HepG2 (cell line): ENCODE data around the gene UGT1A3. TPM values are rescaled to one million over a fixed set of nuclear protein-coding genes. Genes with fewer than 3 reads are reported as not detected.

Source experiments
- ATAC-seq: fragments of 200-7000 bp; cut with Tn5 transposase; 3 replicates; pipeline ENCODE4 v1.9.1; 2020; ENCODE audit warnings: mild to moderate bottlenecking, moderate library complexity
- BruUV-seq: library from RNA; stranded (reverse); fragments of 400-500 nt; replicated peaks from 2 replicates; lab custom pipeline; 2021; lab: Mats Ljungman, UMichigan
- CTCF ChIA-PET: fragments of 300-600 bp; formaldehyde crosslinking; extraction: SDS; loops from one replicate; lab custom pipeline; 2021; ENCODE audit warnings: low total read pairs, inconsistent platforms, low intra/inter-chr PET ratio; lab: Yijun Ruan, JAX
- POLR2A ChIA-PET: fragments of 350-600 bp; sonication (Branson Sonifier 250); formaldehyde crosslinking; loops from one replicate; lab custom pipeline; 2020; ENCODE audit warnings: antibody characterized with exemption, inconsistent platforms; lab: Yijun Ruan, JAX
- DNase-seq: peaks from one replicate; pipeline ENCODE4 v3.0.0-alpha.2; 2015; ENCODE audit warnings: low spot score
- FAIRE-seq: peaks from 3 replicates; lab custom pipeline; 2011; peaks lifted over from hg19 to GRCh38; lab: Jason Lieb, UNC
- H2AFZ ChIP-seq: one replicate; pipeline ENCODE4 v1.6.1; 2011; ENCODE audit warnings: low read length, inconsistent platforms
- H3K27ac ChIP-seq: fragments of 300-600 bp; 3 replicates; pipeline ENCODE4 v1.8.0; 2011; ENCODE audit warnings: mixed run types, mild to moderate bottlenecking, mixed read lengths, low read length, inconsistent platforms; ENCODE audit not compliant: insufficient read depth; ENCODE audit errors: extremely low read length
- H3K27me3 ChIP-seq, 2 experiments: fragments of 200-600 bp in 1 of 2; 2 replicates in 1 of 2; 3 replicates in 1 of 2; pipeline versions ENCODE4 v1.6.0 to v1.8.0; 2011; ENCODE audit warnings: low read length in 2 of 2, mild to moderate bottlenecking in 2 of 2, moderate library complexity in 2 of 2, inconsistent platforms in 1 of 2; ENCODE audit not compliant: insufficient read depth in 2 of 2, control insufficient read depth in 1 of 2
- H3K36me3 ChIP-seq, 2 experiments: fragments of 200-600 bp in 1 of 2; replicated peaks in 1 of 2; 2 replicates in 1 of 2; 3 replicates in 1 of 2; pipeline versions ENCODE4 v1.5.1 to v1.8.0; 2011; ENCODE audit warnings: low read length in 2 of 2, inconsistent platforms in 1 of 2; ENCODE audit not compliant: insufficient read depth in 2 of 2, control insufficient read depth in 1 of 2
- H3K4me1 ChIP-seq: 2 replicates; pipeline ENCODE4 v1.5.1; 2012; ENCODE audit warnings: low read length, inconsistent platforms; ENCODE audit not compliant: insufficient read depth
- H3K4me2 ChIP-seq: 2 replicates; pipeline ENCODE4 v1.6.0; 2011; ENCODE audit warnings: low read depth, low read length, inconsistent platforms
- H3K4me3 ChIP-seq, 3 experiments: fragments of 200-600 bp in 1 of 3; sonication (generic), shearing (Covaris generic) in 1 of 3; replicated peaks in 1 of 3; 2 replicates each; pipeline ENCODE4 v1.5.1; 2011 to 2016; ENCODE audit warnings: low read length in 3 of 3, inconsistent platforms in 2 of 3, low read depth in 2 of 3, mild to moderate bottlenecking in 2 of 3, control low read depth in 1 of 3, mixed read lengths in 1 of 3; ENCODE audit not compliant: insufficient read depth in 1 of 3
- H3K79me2 ChIP-seq: one replicate; pipeline ENCODE4 v1.6.1; 2011; ENCODE audit warnings: low read length, inconsistent platforms; ENCODE audit not compliant: insufficient read depth
- H3K9ac ChIP-seq: 2 replicates; pipeline ENCODE4 v1.6.0; 2011; ENCODE audit warnings: mild to moderate bottlenecking, low read depth, low read length, inconsistent platforms; ENCODE audit not compliant: insufficient read depth
- H3K9me3 ChIP-seq: 2 replicates; pipeline ENCODE4 v1.5.1; 2012; ENCODE audit warnings: mild to moderate bottlenecking, low read length
- H4K20me1 ChIP-seq: 2 replicates; pipeline ENCODE4 v1.6.0; 2011; ENCODE audit warnings: inconsistent platforms, mild to moderate bottlenecking, low read length, moderate library complexity; ENCODE audit not compliant: insufficient read depth
- CERS6 ChIP-seq: sonication (generic); formaldehyde crosslinking; IDR thresholded peaks from 2 replicates; pipeline ENCODE4 v1.5.0; 2020; ENCODE audit warnings: missing genetic modification reagents
- CHD4 ChIP-seq: fragments of 200-600 bp; sonication (generic); IDR thresholded peaks from 2 replicates; pipeline ENCODE4 v1.7.0; 2017; ENCODE audit warnings: mild to moderate bottlenecking, low read length, borderline replicate concordance
- HCFC1 ChIP-seq: fragments of 150-350 bp; IDR thresholded peaks from 2 replicates; pipeline ENCODE4 v1.6.1; 2014; ENCODE audit warnings: low read depth, low read length
- NCOA2 ChIP-seq: sonication (generic); formaldehyde crosslinking; IDR thresholded peaks from 2 replicates; pipeline ENCODE4 v1.8.0; 2022; ENCODE audit warnings: inconsistent platforms
- TEAD2 ChIP-seq: sonication (generic); formaldehyde crosslinking; IDR thresholded peaks from 2 replicates; pipeline ENCODE4 v1.9.0; 2021; ENCODE audit warnings: missing genetic modification reagents
- TSC22D2 ChIP-seq: sonication (generic); formaldehyde crosslinking; IDR thresholded peaks from 2 replicates; pipeline ENCODE4 v1.5.1; 2020; ENCODE audit warnings: missing genetic modification reagents, mild to moderate bottlenecking, borderline replicate concordance
- YEATS2 ChIP-seq: sonication (generic); formaldehyde crosslinking; IDR thresholded peaks from 2 replicates; pipeline ENCODE4 v1.4.0; 2020; ENCODE audit warnings: missing genetic modification reagents, borderline replicate concordance
- ZBTB7B ChIP-seq: sonication (generic); formaldehyde crosslinking; IDR thresholded peaks from 2 replicates; pipeline ENCODE4 v1.4.0; 2020; ENCODE audit warnings: missing genetic modification reagents
- ZMYM2 ChIP-seq: sonication (generic); formaldehyde crosslinking; IDR thresholded peaks from 2 replicates; pipeline ENCODE4 v1.8.0; 2022; ENCODE audit warnings: mild to moderate bottlenecking, missing genetic modification reagents
- ZNF12 ChIP-seq: sonication (generic); formaldehyde crosslinking; IDR thresholded peaks from 2 replicates; pipeline ENCODE4 v1.5.0; 2020; ENCODE audit warnings: missing genetic modification reagents
- ZNF256 ChIP-seq: sonication (generic); formaldehyde crosslinking; conservative IDR thresholded peaks from 2 replicates; pipeline ENCODE4 v1.4.0; 2020; ENCODE audit warnings: missing genetic modification reagents
- ZNF761 ChIP-seq: sonication (generic); formaldehyde crosslinking; conservative IDR thresholded peaks from 2 replicates; pipeline ENCODE4 v1.4.0; 2020; ENCODE audit warnings: mild to moderate bottlenecking, missing genetic modification reagents
- ZNF891 ChIP-seq: sonication (generic); formaldehyde crosslinking; IDR thresholded peaks from 2 replicates; pipeline ENCODE4 v1.5.0; 2020; ENCODE audit warnings: mild to moderate bottlenecking, missing genetic modification reagents
- WGBS: methylation state at CpG from one replicate; pipeline ENCODE4 v1.1.6; 2017; ENCODE audit warnings: low lambda C conversion rate; 5-methylcytosine and 5-hydroxymethylcytosine counted together
- in situ Hi-C: cut with HindIII; loops from 2 replicates; pipeline ENCODE4 v1.10.0; 2017; ENCODE audit warnings: low pct_unique_long_range_greater_than_20kb; ENCODE audit not compliant: extremely low pct_ligation_motif_present
- intact Hi-C: fragments of 100-400 bp; cut with micrococcal nuclease; formaldehyde crosslinking; loops from one replicate; pipeline ENCODE4 v1.10.0; 2022; ENCODE audit not compliant: unreplicated experiment
- polyA plus RNA-seq, 8 experiments: library from polyadenylated mRNA; depleted of rRNA in 3 of 8; stranded (reverse) in 7 of 8; unstranded in 1 of 8; fragments of >200 nt; fragmentation: Illumina TruSeq in 4 of 8; extraction: Trizol in 4 of 8; gene quantifications; 2 replicates each; pipeline versions ENCODE4 v1.2.1 to v1.2.3, GENCODE V29; 2011 to 2016; ENCODE audit warnings: low read depth in 4 of 8, missing spikeins in 1 of 8, mixed read lengths in 1 of 8; ENCODE audit not compliant: insufficient read depth in 1 of 8
- total RNA-seq, 5 experiments: library from RNA; depleted of rRNA; stranded (reverse); fragments of >200 nt; fragmentation: Illumina TruSeq; extraction: Trizol; gene quantifications; 2 replicates each; pipeline ENCODE4 v1.2.3, GENCODE V29; 2016; ENCODE audit warnings: low read depth in 1 of 5
- TF ChIP-seq, protein P1 (sequence below): sonication (generic); formaldehyde crosslinking; IDR thresholded peaks from 2 replicates; pipeline ENCODE4 v1.4.0; 2020; ENCODE audit warnings: missing genetic modification reagents
- TF ChIP-seq, protein P2 (sequence below): sonication (generic); formaldehyde crosslinking; conservative IDR thresholded peaks from 2 replicates; pipeline ENCODE4 v1.8.0; 2022; ENCODE audit warnings: mild to moderate bottlenecking, moderate library complexity, missing genetic modification reagents

The UGT1A3 gene
- total and polyA plus RNA-seq, 2 of the 13 experiments (the other 11 are each of a cell fraction or from before 2014, with no cell fraction given): not detected

- ATAC-seq: no peak
- Histone ChIP-seq H3K4me1 (no peaks in the 10 kb centered on the region), H3K9ac (no peak overlapping the region), H2AFZ (no peak overlapping the region), H3K27me3 (no peaks in the 10 kb centered on the region), H3K36me3 (no peaks in the 10 kb centered on the region), H3K4me3 (no peak overlapping the region), H3K4me2 (no peak overlapping the region), H3K9me3 (no peaks in the 10 kb centered on the region), H3K79me2 (no peaks in the 10 kb centered on the region), H3K27ac (no peak overlapping the region), H4K20me1 (no peaks in the 10 kb centered on the region)
- intact Hi-C loops (no loop called here), in situ Hi-C loops (no loop called here)
- FAIRE-seq: no peak
- DNase-seq: no peak
- POLR2A ChIA-PET: no interaction called here
- TF ChIP-seq ZMYM2 (CRISPR knock-in tag): no peak
- no peak for TF ChIP-seq NCOA2
- TF ChIP-seq ZBTB7B: no peak
- TF ChIP-seq HCFC1: no peak
- no peak for TF ChIP-seq TEAD2 (CRISPR knock-in tag)
- BruUV-seq: no TSS peak
- WGBS: 50% methylated on average over 1 of the region's 1 CpG
- CTCF ChIA-PET: no interaction called here
These were observed 44.2 kb upstream of the UGT1A3 start for GRCh38 chr2:233684640-233685039.

DNA sequence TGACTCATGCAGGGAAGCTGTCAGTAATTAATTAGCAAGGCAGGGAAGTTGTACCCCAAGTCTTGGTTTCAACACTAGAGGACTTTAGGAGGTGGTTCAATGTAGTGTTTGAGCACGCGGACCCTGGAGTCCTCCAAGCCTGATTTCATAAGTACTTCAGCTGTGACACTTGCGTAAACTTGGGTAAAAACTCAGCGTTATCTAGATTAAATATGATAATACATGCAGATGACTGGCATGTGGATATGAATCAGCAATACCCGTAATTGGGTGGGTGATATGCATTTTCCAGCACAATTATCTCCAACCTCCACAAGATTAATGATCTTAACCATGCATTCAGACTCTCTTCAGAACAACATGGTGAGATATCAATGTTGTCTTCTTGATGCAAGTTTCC, 41.9 kb upstream of the UGT1A3 start:
- no peak overlapping the region for H2AFZ ChIP-seq
- TF ChIP-seq CHD4 (no peak), YEATS2 (no peak), ZNF891 (CRISPR knock-in tag) (no peak), CERS6 (no peak), TSC22D2 (CRISPR knock-in tag) (no peak), ZNF761 (CRISPR knock-in tag) (no peak), TEAD2 (CRISPR knock-in tag) (no peak), ZNF256 (CRISPR knock-in tag) (no peak), ZNF12 (CRISPR knock-in tag) (no peak)
- TF ChIP-seq, protein P1, sequence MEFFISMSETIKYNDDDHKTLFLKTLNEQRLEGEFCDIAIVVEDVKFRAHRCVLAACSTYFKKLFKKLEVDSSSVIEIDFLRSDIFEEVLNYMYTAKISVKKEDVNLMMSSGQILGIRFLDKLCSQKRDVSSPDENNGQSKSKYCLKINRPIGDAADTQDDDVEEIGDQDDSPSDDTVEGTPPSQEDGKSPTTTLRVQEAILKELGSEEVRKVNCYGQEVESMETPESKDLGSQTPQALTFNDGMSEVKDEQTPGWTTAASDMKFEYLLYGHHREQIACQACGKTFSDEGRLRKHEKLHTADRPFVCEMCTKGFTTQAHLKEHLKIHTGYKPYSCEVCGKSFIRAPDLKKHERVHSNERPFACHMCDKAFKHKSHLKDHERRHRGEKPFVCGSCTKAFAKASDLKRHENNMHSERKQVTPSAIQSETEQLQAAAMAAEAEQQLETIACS: no peak
- TF ChIP-seq, protein P2, sequence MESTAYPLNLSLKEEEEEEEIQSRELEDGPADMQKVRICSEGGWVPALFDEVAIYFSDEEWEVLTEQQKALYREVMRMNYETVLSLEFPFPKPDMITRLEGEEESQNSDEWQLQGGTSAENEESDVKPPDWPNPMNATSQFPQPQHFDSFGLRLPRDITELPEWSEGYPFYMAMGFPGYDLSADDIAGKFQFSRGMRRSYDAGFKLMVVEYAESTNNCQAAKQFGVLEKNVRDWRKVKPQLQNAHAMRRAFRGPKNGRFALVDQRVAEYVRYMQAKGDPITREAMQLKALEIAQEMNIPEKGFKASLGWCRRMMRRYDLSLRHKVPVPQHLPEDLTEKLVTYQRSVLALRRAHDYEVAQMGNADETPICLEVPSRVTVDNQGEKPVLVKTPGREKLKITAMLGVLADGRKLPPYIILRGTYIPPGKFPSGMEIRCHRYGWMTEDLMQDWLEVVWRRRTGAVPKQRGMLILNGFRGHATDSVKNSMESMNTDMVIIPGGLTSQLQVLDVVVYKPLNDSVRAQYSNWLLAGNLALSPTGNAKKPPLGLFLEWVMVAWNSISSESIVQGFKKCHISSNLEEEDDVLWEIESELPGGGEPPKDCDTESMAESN (CRISPR knock-in tag): no peak
- FAIRE-seq (no peak), DNase-seq (no peak), ATAC-seq (no peak)
- H3K4me1 ChIP-seq: no peaks in the 10 kb centered on the region
- ChIA-PET CTCF (no interaction called here), POLR2A (no interaction called here)
- no peak overlapping the region for H3K9ac ChIP-seq
- 46% methylated on average over 5 of the region's 5 CpGs for WGBS
- in situ Hi-C loops: no loop called here
- H3K79me2 ChIP-seq: no peaks in the 10 kb centered on the region
- intact Hi-C loops: no loop called here
- H3K27me3 ChIP-seq: no peaks in the 10 kb centered on the region
- no peaks in the 10 kb centered on the region for H3K36me3 ChIP-seq
- no peak overlapping the region for H3K4me2 ChIP-seq
- H3K9me3 ChIP-seq: no peaks in the 10 kb centered on the region
- no peaks in the 10 kb centered on the region for H4K20me1 ChIP-seq
- H3K27ac ChIP-seq: no peak overlapping the region
- no TSS peak for BruUV-seq
- H3K4me3 ChIP-seq: no peak overlapping the region
